Erythroblast (primary cell): ENCODE data around the gene CBL.

Experiments
- GATA1 ChIP-seq: IDR thresholded peaks from 2 replicates; pipeline ENCODE4 v1.6.1; 2011; ENCODE audit warnings: low read depth, mild to moderate bottlenecking, control low read depth, low read length, moderate library complexity
- POLR2A ChIP-seq: IDR thresholded peaks from 2 replicates; pipeline ENCODE4 v1.6.1; 2011; ENCODE audit warnings: mild to moderate bottlenecking, low read length

DNA sequence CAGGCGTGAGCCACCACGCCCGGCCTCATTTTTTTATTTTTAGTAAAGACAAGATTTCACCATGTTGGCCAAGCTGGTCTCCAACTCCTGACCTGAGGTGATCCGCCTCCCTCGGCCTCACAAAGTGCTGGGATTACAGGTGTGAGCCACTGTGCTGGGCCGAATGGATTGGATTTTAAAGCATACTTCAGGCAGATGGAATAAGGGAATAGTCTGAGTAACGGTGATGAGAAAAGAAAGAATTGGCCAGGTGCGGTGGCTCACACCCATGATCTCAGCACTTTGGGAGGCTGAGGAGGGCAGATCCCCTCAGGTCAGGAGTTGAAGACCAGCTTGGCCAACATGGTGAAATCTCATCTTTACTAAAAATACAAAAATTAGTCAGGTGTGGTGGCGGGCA is 2.1 kb upstream of the CBL start:
- TF ChIP-seq POLR2A (no peak), GATA1 (no peak)
